Chondrocyte (in vitro differentiated cells): ENCODE measurements around the gene TAF13. TPM values are rescaled to one million over a fixed set of nuclear protein-coding genes. Genes with fewer than 3 reads are reported as not detected.

Experiments
- DNase-seq: peaks from one replicate; pipeline ENCODE4 v3.0.0; 2021; ENCODE audit warnings: mixed read lengths, low spot score
- H3K27ac Mint-ChIP-seq: one replicate; pipeline ENCODE4 v1.8.0; 2021; ENCODE audit warnings: mild to moderate bottlenecking, moderate library complexity, mixed read lengths; ENCODE audit not compliant: unreplicated experiment
- H3K27me3 Mint-ChIP-seq: 2 replicates; pipeline ENCODE4 v1.8.0; 2021; ENCODE audit warnings: low read depth, mixed read lengths
- H3K36me3 Mint-ChIP-seq: 2 replicates; pipeline ENCODE4 v1.8.0; 2021; ENCODE audit warnings: low read depth, mixed read lengths
- H3K4me1 Mint-ChIP-seq: 2 replicates; pipeline ENCODE4 v1.8.0; 2021; ENCODE audit warnings: low read depth, mild to moderate bottlenecking, mixed read lengths
- H3K4me3 Mint-ChIP-seq: one replicate; pipeline ENCODE4 v1.8.0; 2021; ENCODE audit warnings: mild to moderate bottlenecking, moderate library complexity, mixed read lengths; ENCODE audit not compliant: unreplicated experiment
- H3K9me3 Mint-ChIP-seq: 2 replicates; pipeline ENCODE4 v1.8.0; 2021; ENCODE audit warnings: low read depth, mixed read lengths
- total RNA-seq: library from RNA; stranded (reverse); gene quantifications from 3 replicates; pipeline ENCODE4 v1.2.1, GENCODE V29; 2021
- TF ChIP-seq, protein P1 (sequence below): fragments of 200-600 bp; sonication (generic); IDR thresholded peaks from 2 replicates; pipeline ENCODE4 v1.5.0; 2021; ENCODE audit warnings: antibody characterized with exemption, mild to moderate bottlenecking, moderate library complexity

TAF13 gene
- total RNA-seq, 1 donor from 2014 or later, result 82.9 TPM

GRCh38 chr1:109115685-109116084 is 39.9 kb upstream of the TAF13 start:
- Mint-ChIP-seq H3K4me3 (no peak overlapping the region), H3K27ac (no peak overlapping the region), H3K36me3 (no peaks in the 10 kb centered on the region), H3K4me1 (peaks cover 20% of the 10 kb centered on the region), H3K9me3 (no peaks in the 10 kb centered on the region), H3K27me3 (peaks cover 30% of the 10 kb centered on the region)
- TF ChIP-seq, protein P1, sequence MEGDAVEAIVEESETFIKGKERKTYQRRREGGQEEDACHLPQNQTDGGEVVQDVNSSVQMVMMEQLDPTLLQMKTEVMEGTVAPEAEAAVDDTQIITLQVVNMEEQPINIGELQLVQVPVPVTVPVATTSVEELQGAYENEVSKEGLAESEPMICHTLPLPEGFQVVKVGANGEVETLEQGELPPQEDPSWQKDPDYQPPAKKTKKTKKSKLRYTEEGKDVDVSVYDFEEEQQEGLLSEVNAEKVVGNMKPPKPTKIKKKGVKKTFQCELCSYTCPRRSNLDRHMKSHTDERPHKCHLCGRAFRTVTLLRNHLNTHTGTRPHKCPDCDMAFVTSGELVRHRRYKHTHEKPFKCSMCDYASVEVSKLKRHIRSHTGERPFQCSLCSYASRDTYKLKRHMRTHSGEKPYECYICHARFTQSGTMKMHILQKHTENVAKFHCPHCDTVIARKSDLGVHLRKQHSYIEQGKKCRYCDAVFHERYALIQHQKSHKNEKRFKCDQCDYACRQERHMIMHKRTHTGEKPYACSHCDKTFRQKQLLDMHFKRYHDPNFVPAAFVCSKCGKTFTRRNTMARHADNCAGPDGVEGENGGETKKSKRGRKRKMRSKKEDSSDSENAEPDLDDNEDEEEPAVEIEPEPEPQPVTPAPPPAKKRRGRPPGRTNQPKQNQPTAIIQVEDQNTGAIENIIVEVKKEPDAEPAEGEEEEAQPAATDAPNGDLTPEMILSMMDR, result no peak
- no peak for DNase-seq

GRCh38 chr1:109114342-109114674 is 38.5 kb upstream of the TAF13 start:
- DNase-seq, result no peak
- Mint-ChIP-seq H3K36me3 (no peaks in the 10 kb centered on the region), H3K4me1 (peaks cover 20% of the 10 kb centered on the region), H3K9me3 (no peaks in the 10 kb centered on the region), H3K4me3 (peak overlapping the region; percentile 62), H3K27ac (no peak overlapping the region), H3K27me3 (peaks cover 33% of the 10 kb centered on the region)
- TF ChIP-seq, protein P1, result no peak

GRCh38 chr1:109113590-109114341 is 38.0 kb upstream of the TAF13 start, which contains the start of gene ELAPOR1:
TSS of gene ELAPOR1 (plus strand) at chr1:109114115. CDS start at chr1:109114184, 69 bp downstream.
- no peaks in the 10 kb centered on the region for H3K36me3 Mint-ChIP-seq
- TF ChIP-seq, protein P1, result no peak
- no peaks in the 10 kb centered on the region for H3K9me3 Mint-ChIP-seq
- H3K27me3 Mint-ChIP-seq, result peaks cover 33% of the 10 kb centered on the region
- peak within 1 kb of the TSS; percentile 67 for H3K4me3 Mint-ChIP-seq
- no peak for DNase-seq
- H3K27ac Mint-ChIP-seq, result peak within 1 kb of the TSS; percentile 15
- peaks cover 20% of the 10 kb centered on the region for H3K4me1 Mint-ChIP-seq

GRCh38 chr1:109112652-109113285 is 37.0 kb upstream of the TAF13 start:
- H3K4me3 Mint-ChIP-seq, result peak overlapping the region; percentile 67
- H3K27me3 Mint-ChIP-seq, result peaks cover 33% of the 10 kb centered on the region
- no peaks in the 10 kb centered on the region for H3K9me3 Mint-ChIP-seq
- H3K27ac Mint-ChIP-seq, result peak overlapping the region; percentile 24
- TF ChIP-seq, protein P1, result peak; percentile 97
- peaks cover 20% of the 10 kb centered on the region for H3K4me1 Mint-ChIP-seq
- H3K36me3 Mint-ChIP-seq, result no peaks in the 10 kb centered on the region
- DNase-seq, result peak; percentile 97

DNA sequence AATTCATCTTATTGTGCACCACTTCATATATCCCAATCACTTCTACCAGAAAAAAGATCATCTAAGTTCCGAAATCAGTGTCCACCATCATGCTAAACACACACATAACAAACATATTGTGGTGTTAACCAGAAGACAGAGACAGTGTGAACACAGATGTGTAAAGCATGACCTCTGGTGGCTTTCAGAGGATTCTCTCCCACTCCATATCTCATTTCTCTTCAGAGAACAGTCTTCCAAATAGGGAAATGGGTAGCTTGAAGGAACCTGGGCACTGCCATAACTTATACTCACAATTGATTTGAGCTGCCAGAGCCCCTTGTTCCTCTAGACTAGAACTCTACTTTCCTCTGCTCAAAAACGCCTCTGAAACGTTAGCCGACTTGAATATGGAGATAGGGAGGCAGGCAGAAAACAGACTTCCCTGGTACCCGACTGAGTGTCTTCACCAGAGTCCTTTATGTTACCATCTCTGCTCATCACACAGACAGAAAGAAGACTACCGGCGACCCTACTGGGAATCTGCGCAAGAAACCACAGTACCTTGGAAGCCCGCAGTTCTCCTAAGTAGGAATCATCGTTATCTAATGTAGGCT is 36.4 kb upstream of the TAF13 start:
- no peaks in the 10 kb centered on the region for H3K9me3 Mint-ChIP-seq
- peaks cover 20% of the 10 kb centered on the region for H3K4me1 Mint-ChIP-seq
- no peak for DNase-seq
- TF ChIP-seq, protein P1, result no peak
- H3K27me3 Mint-ChIP-seq, result peaks cover 29% of the 10 kb centered on the region
- H3K36me3 Mint-ChIP-seq, result no peaks in the 10 kb centered on the region
- H3K4me3 Mint-ChIP-seq, result no peak overlapping the region
- H3K27ac Mint-ChIP-seq, result peak overlapping the region; percentile 24
